AG09309 (cell line): ENCODE results near the gene SLC39A3.
A peak's percentile ranks its signal among the peaks of the same experiment; 100 is the strongest.

Source experiments
- DNase-seq: peaks from one replicate; pipeline ENCODE4 v3.0.0-alpha.2; 2010; ENCODE audit warnings: low read depth
- H3K4me3 ChIP-seq: 2 replicates; pipeline ENCODE4 v1.5.1; 2011; ENCODE audit warnings: mild to moderate bottlenecking, low read depth, low read length, moderate library complexity; ENCODE audit not compliant: control insufficient read depth
- TF ChIP-seq, protein P1 (sequence below): IDR thresholded peaks from 2 replicates; pipeline ENCODE4 v1.5.1; 2011; ENCODE audit warnings: mild to moderate bottlenecking, low read depth, low read length, inconsistent platforms; ENCODE audit not compliant: insufficient read depth, control insufficient read depth; ENCODE audit errors: missing control alignments

Gene SLC39A3

DNA sequence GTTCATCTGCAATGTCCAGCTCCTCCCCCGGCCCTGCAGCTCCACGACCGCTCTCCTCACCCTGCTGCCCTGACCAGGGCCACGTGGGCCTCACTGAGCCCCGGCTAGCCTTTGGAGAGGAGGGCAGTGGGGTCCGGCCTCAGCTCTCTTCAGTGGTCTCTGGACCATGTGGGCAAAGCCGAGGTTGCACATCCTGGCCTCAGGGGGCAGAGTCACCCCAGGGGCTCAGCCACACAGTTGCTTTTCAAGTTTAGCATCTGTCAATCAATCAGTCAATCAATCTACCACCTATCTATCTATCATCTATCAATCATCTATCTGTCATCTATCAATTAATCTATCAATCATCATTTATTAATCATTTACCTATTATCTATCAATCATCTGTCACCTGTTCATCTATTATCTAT lies 15.7 kb downstream of the SLC39A3 start:
- no peak for DNase-seq
- H3K4me3 ChIP-seq, result no peak overlapping the region
- TF ChIP-seq, protein P1, sequence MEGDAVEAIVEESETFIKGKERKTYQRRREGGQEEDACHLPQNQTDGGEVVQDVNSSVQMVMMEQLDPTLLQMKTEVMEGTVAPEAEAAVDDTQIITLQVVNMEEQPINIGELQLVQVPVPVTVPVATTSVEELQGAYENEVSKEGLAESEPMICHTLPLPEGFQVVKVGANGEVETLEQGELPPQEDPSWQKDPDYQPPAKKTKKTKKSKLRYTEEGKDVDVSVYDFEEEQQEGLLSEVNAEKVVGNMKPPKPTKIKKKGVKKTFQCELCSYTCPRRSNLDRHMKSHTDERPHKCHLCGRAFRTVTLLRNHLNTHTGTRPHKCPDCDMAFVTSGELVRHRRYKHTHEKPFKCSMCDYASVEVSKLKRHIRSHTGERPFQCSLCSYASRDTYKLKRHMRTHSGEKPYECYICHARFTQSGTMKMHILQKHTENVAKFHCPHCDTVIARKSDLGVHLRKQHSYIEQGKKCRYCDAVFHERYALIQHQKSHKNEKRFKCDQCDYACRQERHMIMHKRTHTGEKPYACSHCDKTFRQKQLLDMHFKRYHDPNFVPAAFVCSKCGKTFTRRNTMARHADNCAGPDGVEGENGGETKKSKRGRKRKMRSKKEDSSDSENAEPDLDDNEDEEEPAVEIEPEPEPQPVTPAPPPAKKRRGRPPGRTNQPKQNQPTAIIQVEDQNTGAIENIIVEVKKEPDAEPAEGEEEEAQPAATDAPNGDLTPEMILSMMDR, result no peak

DNA sequence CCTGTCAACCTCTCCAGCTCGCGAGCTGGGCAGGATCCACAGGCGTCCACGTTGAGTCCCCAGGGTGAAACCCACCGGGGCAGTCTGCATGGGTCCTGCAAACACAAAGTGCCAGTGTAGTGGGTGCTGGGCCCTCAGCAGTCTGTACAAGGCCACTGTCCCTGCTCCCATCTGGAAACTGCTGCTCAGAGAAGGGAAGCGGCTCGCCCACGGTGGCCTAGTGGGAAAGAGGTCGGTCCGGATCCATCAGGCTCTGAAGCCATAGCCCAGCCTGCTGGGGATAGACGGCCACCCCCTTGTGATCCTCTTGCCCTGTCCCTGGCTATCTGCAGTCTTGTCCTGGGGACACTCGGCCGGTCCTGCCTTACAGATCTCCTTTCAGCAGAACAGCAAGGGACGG lies 16.1 kb downstream of the SLC39A3 start:
- DNase-seq, result no peak
- TF ChIP-seq, protein P1, result no peak
- no peak overlapping the region for H3K4me3 ChIP-seq

DNA sequence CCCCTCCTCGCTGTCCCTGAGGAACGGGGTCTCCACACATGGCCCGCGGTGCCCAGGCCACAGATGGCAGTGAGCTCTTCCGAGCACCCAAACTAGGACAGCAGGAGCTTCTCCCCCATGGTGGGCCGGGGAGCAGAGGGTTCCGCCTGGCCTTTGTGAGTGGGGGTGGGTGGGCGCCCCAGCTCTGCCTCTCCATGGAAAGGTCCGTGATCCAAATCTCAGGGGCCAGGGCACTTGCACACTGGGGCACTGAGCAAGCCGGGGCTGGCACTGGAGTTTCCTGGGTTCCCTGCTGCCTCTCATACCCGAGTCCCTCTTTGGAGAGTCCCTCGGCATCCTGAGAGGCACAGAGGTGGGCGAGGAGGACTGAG lies 16.5 kb downstream of the SLC39A3 start:
- H3K4me3 ChIP-seq, result no peak overlapping the region
- TF ChIP-seq, protein P1, result no peak
- DNase-seq, result no peak

DNA sequence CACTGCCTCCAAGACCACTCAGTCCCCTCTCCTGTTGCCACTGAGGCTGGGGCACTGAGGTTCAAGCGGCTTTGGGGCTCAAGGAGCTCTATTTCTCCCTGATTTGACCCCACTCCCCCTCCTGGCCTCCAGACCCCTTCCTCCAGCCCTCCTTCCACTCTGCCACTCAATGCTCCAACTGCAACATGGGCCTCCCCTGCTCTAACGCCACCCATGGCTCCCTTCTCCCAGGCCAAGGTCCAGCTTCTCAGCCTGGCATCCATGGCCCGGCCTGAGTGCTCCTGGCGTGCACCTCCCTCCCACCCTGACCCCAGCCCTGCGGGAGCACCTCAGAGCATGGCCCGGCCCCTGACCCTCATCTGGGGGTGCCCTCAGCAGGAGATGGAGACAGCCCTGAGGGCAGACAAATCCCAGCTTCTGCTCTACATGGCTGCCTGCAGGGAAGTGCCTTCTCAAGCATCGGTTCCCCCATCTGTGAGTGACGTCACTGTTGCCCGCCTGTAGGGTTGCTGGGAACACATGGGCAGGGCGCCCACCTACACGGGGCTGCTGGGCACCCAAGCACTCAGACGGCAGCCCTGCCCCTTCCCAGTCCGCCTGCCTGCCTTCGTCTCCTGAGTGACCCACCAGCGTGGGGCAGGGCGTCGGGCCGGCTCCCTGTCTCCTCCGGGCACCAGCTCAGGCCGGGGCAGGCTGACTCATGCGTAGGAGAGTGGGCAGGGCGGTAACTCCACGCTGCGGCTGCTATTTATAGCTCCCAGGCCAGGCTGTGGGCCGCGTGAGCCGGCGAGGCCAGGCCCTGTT lies 17.1 kb downstream of the SLC39A3 start:
- no peak for DNase-seq
- TF ChIP-seq, protein P1, result no peak
- H3K4me3 ChIP-seq, result no peak overlapping the region

DNA sequence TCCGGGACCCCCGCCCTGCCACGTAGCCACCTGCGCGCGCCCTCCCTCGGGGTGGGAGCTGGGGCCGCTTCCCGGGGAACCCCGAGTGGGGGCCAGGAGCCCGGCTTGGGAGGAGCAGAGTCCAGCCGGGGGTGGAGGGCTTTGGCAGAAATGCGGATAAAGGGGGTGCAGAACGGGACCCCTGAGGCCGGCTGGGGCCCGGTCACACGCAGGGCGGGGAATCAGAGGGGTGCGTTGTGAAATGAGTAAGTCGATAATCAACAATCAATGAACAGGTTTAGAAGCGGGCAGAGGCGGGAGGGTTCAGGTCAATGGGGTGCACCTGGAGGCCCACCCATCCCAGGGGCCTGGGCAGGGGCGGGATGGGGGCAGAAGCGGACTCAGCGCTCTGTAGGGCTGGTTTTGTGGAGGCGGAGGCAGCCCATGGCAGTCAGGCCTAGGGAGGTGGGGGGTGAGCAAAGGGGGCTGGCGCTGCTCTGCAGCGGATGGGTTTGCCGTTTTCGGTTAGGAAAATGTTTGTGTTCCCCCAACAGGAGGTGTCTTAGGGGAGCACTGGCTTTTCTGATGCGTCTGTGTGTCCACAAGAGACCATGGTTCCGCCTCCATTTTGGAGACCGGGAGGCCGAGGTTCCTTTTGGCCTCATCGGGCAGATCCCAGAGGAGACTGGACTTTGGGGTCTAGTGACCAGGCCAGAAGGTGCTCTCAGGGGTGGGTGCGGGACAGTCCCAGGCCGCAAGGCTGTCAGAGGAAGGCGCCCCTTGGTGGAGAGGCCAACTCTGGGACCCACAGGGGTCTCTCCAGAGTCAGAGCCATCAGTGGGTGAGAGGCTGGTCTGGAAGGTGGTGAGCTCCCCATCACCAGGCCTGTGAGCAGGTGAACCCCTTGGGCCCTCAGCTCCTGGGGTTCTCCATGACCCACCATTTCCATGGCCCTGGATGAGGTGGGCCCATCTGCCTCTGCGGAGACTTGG lies 18.0 kb downstream of the SLC39A3 start:
- TF ChIP-seq, protein P1, result no peak
- no peak for DNase-seq
- H3K4me3 ChIP-seq, result peak overlapping the region; percentile 47

DNA sequence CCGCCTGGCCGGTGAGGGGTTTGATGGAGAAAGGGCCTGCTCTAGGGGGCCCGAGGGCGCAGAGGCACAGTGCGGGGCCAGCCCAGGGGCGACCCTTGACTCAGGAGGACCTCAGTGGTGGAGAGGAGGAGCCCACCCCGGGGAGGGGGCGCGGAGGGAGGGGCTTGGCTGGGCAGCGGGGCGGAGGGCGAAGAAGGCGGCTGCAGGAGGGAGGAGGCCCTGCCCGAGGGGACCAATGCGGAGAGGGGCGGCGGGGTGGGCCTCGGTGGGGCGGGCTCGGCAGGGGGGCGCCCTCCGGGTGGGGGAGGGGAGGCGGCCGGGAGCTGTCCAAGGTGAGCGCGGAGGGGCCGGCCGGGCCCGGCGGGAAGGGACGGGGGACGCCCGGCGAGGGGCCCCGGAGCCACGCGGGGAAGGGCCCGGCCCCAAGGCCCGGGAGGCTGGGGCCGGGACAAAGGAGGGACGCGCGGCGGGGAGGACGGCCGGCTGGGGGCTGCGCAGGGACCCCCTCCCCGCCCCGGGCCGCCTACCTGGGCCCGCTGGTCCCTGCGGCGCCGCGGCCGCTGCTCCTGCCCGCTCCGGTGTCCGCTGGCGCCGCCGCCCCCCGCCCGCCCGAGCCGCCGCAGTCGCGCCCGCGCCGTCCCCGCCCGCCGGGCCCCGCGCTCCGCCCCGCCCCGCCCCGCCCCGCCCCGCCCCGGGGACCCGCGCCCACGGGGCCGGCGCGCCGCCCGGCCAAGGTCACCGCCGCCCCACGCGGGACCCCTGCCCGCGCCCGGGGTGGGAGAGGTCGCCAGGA lies 18.8 kb downstream of the SLC39A3 start, which contains the start of gene DIRAS1:
Gene DIRAS1, minus strand, starts transcription at position 596 of the 793 bp plus-strand sequence. CDS start 3,566 bp downstream, outside the sequence.
- TF ChIP-seq, protein P1, result no peak
- no peak for DNase-seq
- H3K4me3 ChIP-seq, result peak within 1 kb of the TSS; percentile 74
